Thoracic aorta (tissue), 2 donors: ENCODE results near the gene SLC43A3. TPM values are rescaled to one million over a fixed set of nuclear protein-coding genes. Genes with fewer than 3 reads are reported as not detected.

ENCODE experiments used
- ATAC-seq: fragments of 150-250 bp; one replicate; pipeline ENCODE4 v1.8.0; 2017; ENCODE audit warnings: low read depth; ENCODE audit not compliant: insufficient number of reproducible peaks, low FRiP score
- DNase-seq: peaks from one replicate; pipeline ENCODE4 v3.0.0-alpha.2; 2020; ENCODE audit warnings: low spot score
- H3K27ac ChIP-seq, 2 donors: fragments of 200-600 bp; sonication (generic); 1 replicate in 1 of 2; 2 replicates in 1 of 2; pipeline ENCODE4 v1.5.1; 2016; ENCODE audit warnings: mild to moderate bottlenecking in 2 of 2, moderate library complexity in 2 of 2
- H3K27me3 ChIP-seq: fragments of 200-600 bp; sonication (generic); replicated peaks from 2 replicates; pipeline ENCODE4 v1.6.0; 2016; ENCODE audit warnings: mild to moderate bottlenecking; ENCODE audit not compliant: insufficient read depth
- H3K36me3 ChIP-seq: fragments of 200-600 bp; sonication (generic); one replicate; pipeline ENCODE4 v1.5.1; 2016
- H3K4me1 ChIP-seq, 2 donors: fragments of 200-600 bp; sonication (generic); 1 replicate in 1 of 2; 2 replicates in 1 of 2; pipeline versions ENCODE4 v1.5.1 to v1.6.0; 2016; ENCODE audit warnings: low read depth in 2 of 2, mild to moderate bottlenecking in 1 of 2; ENCODE audit not compliant: control insufficient read depth in 1 of 2
- H3K4me3 ChIP-seq: fragments of 200-600 bp; sonication (generic); 2 replicates; pipeline ENCODE4 v1.5.1; 2016; ENCODE audit warnings: mild to moderate bottlenecking
- H3K9me3 ChIP-seq: fragments of 200-600 bp; sonication (generic); 2 replicates; pipeline ENCODE4 v1.5.1; 2016
- CTCF ChIP-seq: fragments of 200-600 bp; sonication (generic); IDR thresholded peaks from one replicate; pipeline ENCODE4 v1.5.1; 2019; ENCODE audit warnings: antibody characterized with exemption
- total RNA-seq, 2 donors: library from RNA; depleted of rRNA; stranded (reverse); fragments of >200 nt; gene quantifications; one replicate each; pipeline versions ENCODE4 v1.1.0 to v1.2.3, GENCODE V29; 2016

Gene SLC43A3
- total RNA-seq, 2 donors from 2014 or later, result 76.0 to 92.3 TPM

GRCh38 chr11:57474017-57474802 lies 47.3 kb upstream of the SLC43A3 start:
- DNase-seq (no peak), ATAC-seq (no peak)
- no peak for TF ChIP-seq CTCF
- no peaks in the 10 kb centered on the region for H3K36me3 ChIP-seq
- H3K9me3 ChIP-seq, result no peaks in the 10 kb centered on the region
- peaks cover 6 to 17% of the 10 kb centered on the region in 2 donors for H3K4me1 ChIP-seq
- H3K27ac ChIP-seq, result no peak overlapping the region
- H3K4me3 ChIP-seq, result no peak overlapping the region
- H3K27me3 ChIP-seq, result peaks cover 4% of the 10 kb centered on the region

GRCh38 chr11:57473285-57473841 lies 46.4 kb upstream of the SLC43A3 start:
- no peak for TF ChIP-seq CTCF
- ATAC-seq, result no peak
- Histone ChIP-seq H3K27me3 (peaks cover 4% of the 10 kb centered on the region), H3K27ac (no peak overlapping the region), H3K36me3 (no peaks in the 10 kb centered on the region), H3K9me3 (no peaks in the 10 kb centered on the region), H3K4me1 (peaks cover 6 to 17% of the 10 kb centered on the region in 2 donors), H3K4me3 (no peak overlapping the region)
- no peak for DNase-seq

DNA sequence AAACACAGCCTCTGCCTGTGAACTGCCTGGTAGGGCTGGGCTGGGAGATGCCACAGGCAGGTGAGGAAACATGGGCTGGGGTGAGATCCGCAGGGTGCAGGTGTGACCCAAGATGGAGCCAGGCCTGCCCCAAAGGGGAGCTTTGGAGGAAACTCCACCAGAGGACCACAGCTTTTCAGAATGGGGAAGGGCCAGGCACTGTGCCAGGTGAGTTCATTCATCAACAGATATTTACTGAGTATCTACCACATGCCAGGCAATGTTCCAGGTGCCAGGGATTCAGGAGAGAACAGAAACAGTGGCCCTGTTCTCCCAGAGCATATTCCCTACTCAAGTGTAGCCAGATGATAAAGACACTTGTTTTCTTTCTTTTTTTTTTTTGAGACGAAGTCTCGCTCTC lies 44.6 kb upstream of the SLC43A3 start:
- Histone ChIP-seq H3K27me3 (peaks cover 4% of the 10 kb centered on the region), H3K36me3 (no peaks in the 10 kb centered on the region), H3K27ac (no peak overlapping the region), H3K9me3 (no peaks in the 10 kb centered on the region), H3K4me1 (peaks cover 6 to 11% of the 10 kb centered on the region in 2 donors), H3K4me3 (no peak overlapping the region)
- ATAC-seq, result no peak
- no peak for TF ChIP-seq CTCF
- DNase-seq, result no peak

GRCh38 chr11:57469268-57469667 lies 42.3 kb upstream of the SLC43A3 start:
- Histone ChIP-seq H3K27me3 (no peaks in the 10 kb centered on the region), H3K27ac (no peak overlapping the region)

More at GRCh38 chr11:57469268-57469667, 42.3 kb upstream of the SLC43A3 start:
- no peak for TF ChIP-seq CTCF
- Histone ChIP-seq H3K9me3 (no peaks in the 10 kb centered on the region), H3K4me1 (no peaks in the 10 kb centered on the region), H3K4me3 (no peak overlapping the region), H3K36me3 (no peaks in the 10 kb centered on the region)
- DNase-seq (no peak), ATAC-seq (no peak)
